HepG2 (cell line): ENCODE data around the gene RTP2. TPM values are rescaled to one million over a fixed set of nuclear protein-coding genes. Genes with fewer than 3 reads are reported as not detected.
A peak's percentile ranks its signal among the peaks of the same experiment; 100 is the strongest.

ENCODE experiments used
- CREB1 ChIP-seq, 2 experiments: fragments of 450-650 bp in 1 of 2; IDR thresholded peaks; 2 replicates each; pipeline ENCODE4 v1.6.1; 2016 to 2017; ENCODE audit warnings: control low read depth in 1 of 2, mild to moderate bottlenecking in 1 of 2, missing compliant biosample characterization in 1 of 2, missing genetic modification characterization in 1 of 2
- DMAP1 ChIP-seq: IDR thresholded peaks from 2 replicates; pipeline ENCODE4 v1.6.1; 2016
- KMT2B ChIP-seq: IDR thresholded peaks from 2 replicates; pipeline ENCODE4 v1.6.1; 2016; ENCODE audit warnings: missing genetic modification reagents, missing compliant biosample characterization
- NFE2 ChIP-seq: sonication (generic); formaldehyde crosslinking; IDR thresholded peaks from 2 replicates; pipeline ENCODE4 v1.4.0; 2020; ENCODE audit warnings: missing genetic modification reagents
- NFKB2 ChIP-seq: sonication (generic); formaldehyde crosslinking; IDR thresholded peaks from 2 replicates; pipeline ENCODE4 v1.4.0; 2020; ENCODE audit warnings: missing genetic modification reagents, borderline replicate concordance
- NFYB ChIP-seq: sonication (generic); formaldehyde crosslinking; IDR thresholded peaks from 2 replicates; pipeline ENCODE4 v1.4.0; 2020; ENCODE audit warnings: missing genetic modification reagents
- ONECUT2 ChIP-seq: sonication (generic); formaldehyde crosslinking; IDR thresholded peaks from 2 replicates; pipeline ENCODE4 v1.4.0; 2020; ENCODE audit warnings: missing genetic modification reagents
- RBFOX2 ChIP-seq: fragments of 200-400 bp; formaldehyde crosslinking; IDR thresholded peaks from 2 replicates; pipeline ENCODE4 v1.6.1; 2017; ENCODE audit warnings: low read depth, mild to moderate bottlenecking, low read length
- TERF1 ChIP-seq: sonication (generic); formaldehyde crosslinking; IDR thresholded peaks from 2 replicates; pipeline ENCODE4 v1.8.0; 2022; ENCODE audit warnings: mild to moderate bottlenecking, missing genetic modification reagents, moderate library complexity
- XBP1 ChIP-seq: sonication (generic); formaldehyde crosslinking; IDR thresholded peaks from 2 replicates; pipeline ENCODE4 v1.5.0; 2020; ENCODE audit warnings: missing genetic modification reagents
- ZKSCAN8 ChIP-seq: IDR thresholded peaks from 2 replicates; pipeline ENCODE4 v1.6.1; 2016; ENCODE audit warnings: borderline replicate concordance, missing genetic modification reagents, missing compliant biosample characterization
- ZMYM3 ChIP-seq: sonication (generic); formaldehyde crosslinking; IDR thresholded peaks from 2 replicates; pipeline ENCODE4 v1.5.1; 2020; ENCODE audit warnings: mild to moderate bottlenecking, missing genetic modification reagents
- ZNF142 ChIP-seq: sonication (generic); formaldehyde crosslinking; IDR thresholded peaks from 2 replicates; pipeline ENCODE4 v1.4.0; 2020; ENCODE audit warnings: missing genetic modification reagents
- ZNF205 ChIP-seq: IDR thresholded peaks from 2 replicates; pipeline ENCODE4 v1.6.1; 2018; ENCODE audit warnings: missing biosample characterization, missing genetic modification reagents
- ZNF296 ChIP-seq: sonication (generic); formaldehyde crosslinking; conservative IDR thresholded peaks from 2 replicates; pipeline ENCODE4 v1.5.0; 2020; ENCODE audit warnings: mild to moderate bottlenecking, missing genetic modification reagents
- ZNF354B ChIP-seq: sonication (generic); formaldehyde crosslinking; IDR thresholded peaks from 2 replicates; pipeline ENCODE4 v1.8.0; 2022; ENCODE audit warnings: mild to moderate bottlenecking, missing genetic modification reagents
- ZNF484 ChIP-seq: sonication (generic); formaldehyde crosslinking; IDR thresholded peaks from 2 replicates; pipeline ENCODE4 v1.5.1; 2020; ENCODE audit warnings: mild to moderate bottlenecking, low read depth, missing genetic modification reagents, borderline replicate concordance
- ZNF557 ChIP-seq: sonication (generic); formaldehyde crosslinking; IDR thresholded peaks from 2 replicates; pipeline ENCODE4 v1.4.0; 2020; ENCODE audit warnings: missing genetic modification reagents
- ZNF570 ChIP-seq: sonication (generic); formaldehyde crosslinking; IDR thresholded peaks from 2 replicates; pipeline ENCODE4 v1.4.0; 2020; ENCODE audit warnings: mild to moderate bottlenecking, missing genetic modification reagents, borderline replicate concordance
- ZNF7 ChIP-seq: IDR thresholded peaks from 2 replicates; pipeline ENCODE4 v1.6.1; 2016; ENCODE audit warnings: missing biosample characterization, missing genetic modification reagents
- polyA plus RNA-seq, 8 experiments: library from polyadenylated mRNA; depleted of rRNA in 3 of 8; stranded (reverse) in 7 of 8; unstranded in 1 of 8; fragments of >200 nt; fragmentation: Illumina TruSeq in 4 of 8; extraction: Trizol in 4 of 8; gene quantifications; 2 replicates each; pipeline versions ENCODE4 v1.2.1 to v1.2.3, GENCODE V29; 2011 to 2016; ENCODE audit warnings: low read depth in 4 of 8, missing spikeins in 1 of 8, mixed read lengths in 1 of 8; ENCODE audit not compliant: insufficient read depth in 1 of 8
- total RNA-seq, 5 experiments: library from RNA; depleted of rRNA; stranded (reverse); fragments of >200 nt; fragmentation: Illumina TruSeq; extraction: Trizol; gene quantifications; 2 replicates each; pipeline ENCODE4 v1.2.3, GENCODE V29; 2016; ENCODE audit warnings: low read depth in 1 of 5

RTP2 gene
- total and polyA plus RNA-seq, 2 of the 13 experiments (the other 11 are each of a cell fraction or from before 2014, with no cell fraction given), result not detected

GRCh38 chr3:187740421-187741399 lies 38.4 kb upstream of the RTP2 start (continued):
- no peak; the same call in 1 of the 2 replicates for TF ChIP-seq ZNF142 (CRISPR knock-in tag)
- no peak for TF ChIP-seq TERF1 (CRISPR knock-in tag)
- no peak for TF ChIP-seq ZKSCAN8 (CRISPR knock-in tag)
- TF ChIP-seq NFKB2 (CRISPR knock-in tag), result no peak
- TF ChIP-seq ZNF570 (CRISPR knock-in tag), result no peak
- no peak for TF ChIP-seq ZNF354B (CRISPR knock-in tag)
- TF ChIP-seq ONECUT2, result no peak
- peak; percentile 84 for TF ChIP-seq RBFOX2
- TF ChIP-seq KMT2B (CRISPR knock-in tag), result 0 out of 2 replicates have a peak, but pooled peaks have one; percentile 22
- TF ChIP-seq XBP1 (CRISPR knock-in tag), result no peak
- TF ChIP-seq ZNF296 (CRISPR knock-in tag), result no peak
- TF ChIP-seq NFYB (CRISPR knock-in tag), result no peak
- TF ChIP-seq CREB1 (IDR thresholded peaks at IDR 0.05), result no peak
- no peak for TF ChIP-seq CREB1 (CRISPR knock-in tag; IDR thresholded peaks at IDR 0.05)
- 0 out of 2 replicates have a peak, but pooled peaks have one; percentile 27 for TF ChIP-seq ZMYM3 (CRISPR knock-in tag)
- no peak for TF ChIP-seq NFE2 (CRISPR knock-in tag)
- peak; percentile 25; the same call in 1 of the 2 replicates for TF ChIP-seq DMAP1 (CRISPR knock-in tag)
- TF ChIP-seq ZNF557 (CRISPR knock-in tag), result no peak
- TF ChIP-seq ZNF7 (CRISPR knock-in tag), result no peak
- no peak for TF ChIP-seq ZNF205 (CRISPR knock-in tag)
- no peak for TF ChIP-seq ZNF484 (CRISPR knock-in tag)
